GM12874 (cell line): Measurements from ENCODE around the gene CFAP221.

Experiments
- TF ChIP-seq, protein P1 (sequence below): IDR thresholded peaks from 2 replicates; pipeline ENCODE4 v1.5.1; 2011; ENCODE audit warnings: low read depth, mild to moderate bottlenecking, control low read depth, low read length, moderate library complexity; ENCODE audit not compliant: insufficient read depth

Gene CFAP221

DNA sequence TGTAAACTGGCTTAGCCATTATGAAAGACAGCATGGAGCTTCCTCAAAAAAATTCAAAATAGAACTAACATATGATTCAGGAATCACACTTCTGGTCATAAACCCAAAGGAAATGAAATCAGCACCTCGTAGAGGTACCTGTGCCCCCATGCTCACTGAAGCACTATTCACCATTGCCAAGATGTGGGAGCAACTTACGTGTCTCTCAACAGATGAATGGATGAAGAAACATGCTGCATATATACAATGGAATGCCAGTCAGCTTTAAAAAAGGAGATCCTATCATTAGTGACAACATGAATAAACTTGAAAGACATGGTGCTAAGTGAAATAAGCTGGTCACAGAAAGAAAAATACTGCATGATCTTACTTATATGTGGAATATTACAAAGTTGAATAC lies 28.1 kb upstream of the CFAP221 start:
- TF ChIP-seq, protein P1, sequence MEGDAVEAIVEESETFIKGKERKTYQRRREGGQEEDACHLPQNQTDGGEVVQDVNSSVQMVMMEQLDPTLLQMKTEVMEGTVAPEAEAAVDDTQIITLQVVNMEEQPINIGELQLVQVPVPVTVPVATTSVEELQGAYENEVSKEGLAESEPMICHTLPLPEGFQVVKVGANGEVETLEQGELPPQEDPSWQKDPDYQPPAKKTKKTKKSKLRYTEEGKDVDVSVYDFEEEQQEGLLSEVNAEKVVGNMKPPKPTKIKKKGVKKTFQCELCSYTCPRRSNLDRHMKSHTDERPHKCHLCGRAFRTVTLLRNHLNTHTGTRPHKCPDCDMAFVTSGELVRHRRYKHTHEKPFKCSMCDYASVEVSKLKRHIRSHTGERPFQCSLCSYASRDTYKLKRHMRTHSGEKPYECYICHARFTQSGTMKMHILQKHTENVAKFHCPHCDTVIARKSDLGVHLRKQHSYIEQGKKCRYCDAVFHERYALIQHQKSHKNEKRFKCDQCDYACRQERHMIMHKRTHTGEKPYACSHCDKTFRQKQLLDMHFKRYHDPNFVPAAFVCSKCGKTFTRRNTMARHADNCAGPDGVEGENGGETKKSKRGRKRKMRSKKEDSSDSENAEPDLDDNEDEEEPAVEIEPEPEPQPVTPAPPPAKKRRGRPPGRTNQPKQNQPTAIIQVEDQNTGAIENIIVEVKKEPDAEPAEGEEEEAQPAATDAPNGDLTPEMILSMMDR: no peak

DNA sequence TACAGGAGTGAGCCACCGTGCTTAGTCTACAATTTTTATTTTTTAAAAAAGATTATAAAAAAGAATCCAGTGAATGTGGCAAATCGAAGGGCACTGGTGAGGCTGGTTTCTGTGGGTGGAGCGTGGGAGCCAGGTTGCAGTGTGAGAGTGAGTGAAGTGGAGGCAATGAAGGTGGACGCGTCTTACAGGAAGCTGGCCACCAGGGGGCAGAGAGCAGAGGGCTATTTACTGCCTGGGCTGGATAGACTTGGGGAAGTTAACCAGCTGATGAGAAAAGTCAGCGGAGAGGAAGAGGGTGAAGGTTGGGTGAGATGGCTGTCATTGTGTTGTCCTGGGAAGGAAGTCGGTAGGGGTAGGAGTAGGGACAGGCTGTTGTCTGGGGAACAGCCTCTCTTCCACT lies 26.8 kb upstream of the CFAP221 start:
- TF ChIP-seq, protein P1: peak; percentile 88

- TF ChIP-seq, protein P1: no peak
These were observed 25.7 kb upstream of the CFAP221 start for GRCh38 chr2:119518401-119519056.

GRCh38 chr2:119519057-119519408 lies 25.2 kb upstream of the CFAP221 start:
- TF ChIP-seq, protein P1: no peak

DNA sequence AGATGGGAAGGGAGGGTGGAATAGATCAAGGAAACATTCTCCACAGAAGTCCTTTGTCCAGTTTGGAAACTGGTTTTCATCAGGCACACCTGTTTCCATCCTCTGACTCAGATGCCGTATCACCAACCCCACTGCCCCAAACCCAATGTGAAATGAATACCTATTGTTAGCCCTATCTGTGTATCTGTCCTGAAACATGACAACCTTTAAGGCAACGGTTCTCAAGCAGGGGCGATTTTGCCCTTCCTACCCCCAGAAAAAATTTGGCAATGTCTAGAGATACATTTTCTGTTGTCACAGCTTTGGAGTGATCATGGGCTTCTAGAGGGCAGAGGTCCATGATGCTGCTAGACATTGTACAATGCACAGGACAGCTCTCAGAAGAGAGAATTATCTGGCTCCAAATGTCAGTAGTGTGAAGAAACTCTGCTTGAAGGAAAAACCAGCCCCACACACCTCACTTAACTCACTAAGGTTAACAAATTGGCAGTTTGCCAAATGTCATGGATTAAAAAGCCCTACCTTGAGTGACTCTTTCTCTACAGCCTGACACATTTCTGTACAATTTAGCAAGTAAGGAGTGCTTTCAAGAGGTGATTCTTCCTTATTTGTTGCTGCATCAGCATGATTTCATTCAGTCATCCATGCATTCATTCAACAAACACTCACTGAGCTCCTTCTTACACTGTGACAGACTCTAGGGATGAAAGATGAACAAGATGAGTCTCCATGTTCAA lies 23.4 kb upstream of the CFAP221 start:
- TF ChIP-seq, protein P1: no peak

DNA sequence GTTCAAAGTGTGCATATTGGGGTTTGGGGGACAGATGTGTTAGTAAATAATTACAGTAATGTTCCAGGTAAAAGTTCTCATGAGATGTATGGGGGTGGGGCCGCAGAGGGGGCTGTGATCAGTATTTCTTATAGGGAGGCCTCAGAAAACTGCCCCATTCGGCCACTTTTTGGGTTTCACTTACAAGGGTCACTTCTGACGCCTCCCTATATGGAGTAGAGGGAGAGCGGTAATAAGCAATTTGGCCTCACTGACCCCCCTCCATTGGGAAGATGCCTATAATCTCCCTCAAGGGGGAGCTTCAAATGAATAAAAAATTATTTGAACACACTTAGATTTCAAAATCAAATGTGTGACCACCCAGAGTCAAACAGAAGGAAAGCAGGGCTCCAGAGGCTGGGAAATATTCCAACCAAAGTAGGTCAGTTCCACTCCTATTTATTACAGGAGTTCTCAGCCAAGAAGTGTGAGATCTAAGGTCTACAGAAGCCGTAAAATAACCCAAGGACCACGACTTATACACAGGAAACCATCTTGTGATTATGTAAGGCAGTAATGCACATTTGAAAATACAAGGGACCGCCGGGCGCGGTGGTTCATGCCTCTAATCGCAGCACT lies 22.7 kb upstream of the CFAP221 start:
- TF ChIP-seq, protein P1: no peak

- TF ChIP-seq, protein P1: no peak
These were observed 21.6 kb upstream of the CFAP221 start for GRCh38 chr2:119522671-119523070.
